Panc1 (cell line): ENCODE measurements around the gene NELFCD.

ENCODE experiments used
- CTCF ChIP-seq: fragments of 450-650 bp; IDR thresholded peaks from 2 replicates; pipeline ENCODE4 v1.5.1; 2017; ENCODE audit warnings: mild to moderate bottlenecking
- POLR2AphosphoS5 ChIP-seq: IDR thresholded peaks from 2 replicates; pipeline ENCODE4 v1.6.1; 2012; ENCODE audit warnings: mild to moderate bottlenecking, low read depth, low read length, moderate library complexity
- SIN3A ChIP-seq: IDR thresholded peaks from 2 replicates; pipeline ENCODE4 v1.6.1; 2012; ENCODE audit warnings: low read depth, mild to moderate bottlenecking, low read length, moderate library complexity, borderline replicate concordance; ENCODE audit not compliant: insufficient read depth
- TCF7L2 ChIP-seq: IDR thresholded peaks from 2 replicates; pipeline ENCODE4 v1.6.1; 2011; ENCODE audit warnings: mild to moderate bottlenecking, low read depth, low read length, inconsistent platforms
- TF ChIP-seq, protein P1 (sequence below), 2 experiments: IDR thresholded peaks; 2 replicates each; pipeline ENCODE4 v1.6.1; 2011 to 2012; ENCODE audit warnings: low read depth in 2 of 2, control low read depth in 1 of 2, low read length in 1 of 2, mild to moderate bottlenecking in 1 of 2, moderate library complexity in 1 of 2; ENCODE audit not compliant: insufficient read depth in 1 of 2

DNA sequence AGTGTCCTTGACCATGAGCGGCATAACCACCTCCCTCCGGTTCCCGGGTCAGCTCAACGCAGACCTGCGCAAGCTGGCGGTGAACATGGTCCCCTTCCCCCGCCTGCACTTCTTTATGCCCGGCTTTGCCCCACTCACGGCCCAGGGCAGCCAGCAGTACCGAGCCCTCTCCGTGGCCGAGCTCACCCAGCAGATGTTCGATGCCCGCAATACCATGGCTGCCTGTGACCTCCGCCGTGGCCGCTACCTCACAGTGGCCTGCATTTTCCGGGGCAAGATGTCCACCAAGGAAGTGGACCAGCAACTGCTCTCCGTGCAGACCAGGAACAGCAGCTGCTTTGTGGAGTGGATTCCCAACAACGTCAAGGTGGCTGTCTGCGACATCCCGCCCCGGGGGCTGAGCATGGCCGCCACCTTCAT, 43.1 kb downstream of the NELFCD start:
- TF ChIP-seq CTCF (no peak), SIN3A (no peak), POLR2AphosphoS5 (no peak), TCF7L2 (no peak)
- TF ChIP-seq, protein P1, sequence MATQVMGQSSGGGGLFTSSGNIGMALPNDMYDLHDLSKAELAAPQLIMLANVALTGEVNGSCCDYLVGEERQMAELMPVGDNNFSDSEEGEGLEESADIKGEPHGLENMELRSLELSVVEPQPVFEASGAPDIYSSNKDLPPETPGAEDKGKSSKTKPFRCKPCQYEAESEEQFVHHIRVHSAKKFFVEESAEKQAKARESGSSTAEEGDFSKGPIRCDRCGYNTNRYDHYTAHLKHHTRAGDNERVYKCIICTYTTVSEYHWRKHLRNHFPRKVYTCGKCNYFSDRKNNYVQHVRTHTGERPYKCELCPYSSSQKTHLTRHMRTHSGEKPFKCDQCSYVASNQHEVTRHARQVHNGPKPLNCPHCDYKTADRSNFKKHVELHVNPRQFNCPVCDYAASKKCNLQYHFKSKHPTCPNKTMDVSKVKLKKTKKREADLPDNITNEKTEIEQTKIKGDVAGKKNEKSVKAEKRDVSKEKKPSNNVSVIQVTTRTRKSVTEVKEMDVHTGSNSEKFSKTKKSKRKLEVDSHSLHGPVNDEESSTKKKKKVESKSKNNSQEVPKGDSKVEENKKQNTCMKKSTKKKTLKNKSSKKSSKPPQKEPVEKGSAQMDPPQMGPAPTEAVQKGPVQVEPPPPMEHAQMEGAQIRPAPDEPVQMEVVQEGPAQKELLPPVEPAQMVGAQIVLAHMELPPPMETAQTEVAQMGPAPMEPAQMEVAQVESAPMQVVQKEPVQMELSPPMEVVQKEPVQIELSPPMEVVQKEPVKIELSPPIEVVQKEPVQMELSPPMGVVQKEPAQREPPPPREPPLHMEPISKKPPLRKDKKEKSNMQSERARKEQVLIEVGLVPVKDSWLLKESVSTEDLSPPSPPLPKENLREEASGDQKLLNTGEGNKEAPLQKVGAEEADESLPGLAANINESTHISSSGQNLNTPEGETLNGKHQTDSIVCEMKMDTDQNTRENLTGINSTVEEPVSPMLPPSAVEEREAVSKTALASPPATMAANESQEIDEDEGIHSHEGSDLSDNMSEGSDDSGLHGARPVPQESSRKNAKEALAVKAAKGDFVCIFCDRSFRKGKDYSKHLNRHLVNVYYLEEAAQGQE (IDR thresholded peaks at IDR 0.05; ENCODE audit: insufficient read depth in 1 of 2, low read depth in 2 of 2, low read length in 1 of 2): no peak
